Retinal pigment epithelial cell (primary cell): ENCODE measurements around the gene F10.

Experiments used
- DNase-seq: peaks from one replicate; pipeline ENCODE4 v3.0.0-alpha.2; 2010; ENCODE audit warnings: low read depth
- H3K4me3 ChIP-seq: 2 replicates; pipeline ENCODE4 v1.5.1; 2011; ENCODE audit warnings: mild to moderate bottlenecking, low read length, control low read depth, moderate library complexity
- TF ChIP-seq, protein P1 (sequence below): conservative IDR thresholded peaks from 2 replicates; pipeline ENCODE4 v1.5.1; 2011; ENCODE audit warnings: low read depth, low read length, control low read depth, inconsistent platforms

The F10 gene

DNA sequence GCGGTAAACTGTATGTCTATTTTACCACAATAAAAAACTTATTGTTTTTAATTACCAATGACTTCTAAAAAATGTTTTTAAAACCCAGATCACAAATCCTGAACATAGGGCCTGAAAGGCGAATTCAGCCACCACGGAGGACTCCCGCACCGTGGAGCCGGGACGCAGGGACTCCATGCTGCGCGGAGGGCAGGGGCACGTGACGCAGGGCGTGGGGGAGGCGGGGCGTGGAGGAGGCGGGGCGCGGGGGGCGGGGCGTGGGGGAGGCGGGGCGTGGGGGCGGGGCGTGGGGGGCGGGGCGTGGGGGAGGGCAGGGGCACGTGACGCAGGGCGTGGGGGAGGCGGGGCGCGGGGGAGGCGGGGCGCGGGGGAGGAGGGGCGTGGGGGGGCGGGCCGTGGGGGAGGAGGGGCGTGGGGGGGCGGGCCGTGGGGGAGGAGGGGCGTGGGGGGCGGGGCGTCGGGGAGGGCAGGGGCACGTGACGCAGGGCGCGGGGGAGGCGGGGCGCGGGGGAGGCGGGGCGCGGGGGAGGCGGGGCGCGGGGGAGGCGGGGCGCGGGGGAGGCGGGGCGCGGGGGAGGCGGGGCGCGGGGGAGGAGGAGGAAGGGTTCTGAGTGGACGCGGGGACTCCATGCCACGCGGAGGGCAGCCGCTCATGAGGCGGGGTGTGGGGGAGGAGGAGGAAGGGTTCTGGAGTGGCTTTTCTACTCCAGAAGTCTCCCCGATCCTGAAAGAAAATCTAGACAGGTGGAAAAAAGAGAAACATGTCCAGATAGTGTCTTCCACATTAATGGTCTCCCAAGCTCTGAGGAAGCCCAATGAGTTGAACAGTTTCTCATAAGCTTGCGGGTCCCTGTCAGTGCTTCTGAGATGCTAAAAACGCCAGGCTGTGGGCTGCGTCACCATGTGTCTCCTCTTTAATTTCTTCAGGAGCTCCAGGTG is 31.5 kb downstream of the F10 start:
- TF ChIP-seq, protein P1, sequence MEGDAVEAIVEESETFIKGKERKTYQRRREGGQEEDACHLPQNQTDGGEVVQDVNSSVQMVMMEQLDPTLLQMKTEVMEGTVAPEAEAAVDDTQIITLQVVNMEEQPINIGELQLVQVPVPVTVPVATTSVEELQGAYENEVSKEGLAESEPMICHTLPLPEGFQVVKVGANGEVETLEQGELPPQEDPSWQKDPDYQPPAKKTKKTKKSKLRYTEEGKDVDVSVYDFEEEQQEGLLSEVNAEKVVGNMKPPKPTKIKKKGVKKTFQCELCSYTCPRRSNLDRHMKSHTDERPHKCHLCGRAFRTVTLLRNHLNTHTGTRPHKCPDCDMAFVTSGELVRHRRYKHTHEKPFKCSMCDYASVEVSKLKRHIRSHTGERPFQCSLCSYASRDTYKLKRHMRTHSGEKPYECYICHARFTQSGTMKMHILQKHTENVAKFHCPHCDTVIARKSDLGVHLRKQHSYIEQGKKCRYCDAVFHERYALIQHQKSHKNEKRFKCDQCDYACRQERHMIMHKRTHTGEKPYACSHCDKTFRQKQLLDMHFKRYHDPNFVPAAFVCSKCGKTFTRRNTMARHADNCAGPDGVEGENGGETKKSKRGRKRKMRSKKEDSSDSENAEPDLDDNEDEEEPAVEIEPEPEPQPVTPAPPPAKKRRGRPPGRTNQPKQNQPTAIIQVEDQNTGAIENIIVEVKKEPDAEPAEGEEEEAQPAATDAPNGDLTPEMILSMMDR: no peak
- no peak for DNase-seq
- H3K4me3 ChIP-seq: peak overlapping the region; percentile 44

DNA sequence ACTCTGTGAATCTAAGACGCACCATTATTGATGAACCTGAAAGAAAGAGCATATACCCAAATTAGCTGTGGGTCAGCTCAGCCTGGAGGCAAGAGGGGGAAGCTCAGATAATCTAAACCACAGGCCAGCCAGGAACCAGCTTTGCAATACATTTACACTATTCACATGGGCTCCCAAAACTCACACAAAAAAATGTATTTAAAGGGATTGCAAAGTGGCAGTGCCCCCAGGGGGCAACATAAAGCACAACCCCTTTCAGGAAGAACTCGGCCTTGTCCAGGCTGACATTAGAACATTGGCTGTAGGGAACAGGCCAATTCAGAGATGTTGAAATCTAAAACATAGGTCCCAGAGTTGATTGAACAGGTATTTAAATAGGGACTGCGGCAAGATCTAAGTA is 32.6 kb downstream of the F10 start:
- H3K4me3 ChIP-seq: no peak overlapping the region
- TF ChIP-seq, protein P1: peak; percentile 5
- DNase-seq: no peak

DNA sequence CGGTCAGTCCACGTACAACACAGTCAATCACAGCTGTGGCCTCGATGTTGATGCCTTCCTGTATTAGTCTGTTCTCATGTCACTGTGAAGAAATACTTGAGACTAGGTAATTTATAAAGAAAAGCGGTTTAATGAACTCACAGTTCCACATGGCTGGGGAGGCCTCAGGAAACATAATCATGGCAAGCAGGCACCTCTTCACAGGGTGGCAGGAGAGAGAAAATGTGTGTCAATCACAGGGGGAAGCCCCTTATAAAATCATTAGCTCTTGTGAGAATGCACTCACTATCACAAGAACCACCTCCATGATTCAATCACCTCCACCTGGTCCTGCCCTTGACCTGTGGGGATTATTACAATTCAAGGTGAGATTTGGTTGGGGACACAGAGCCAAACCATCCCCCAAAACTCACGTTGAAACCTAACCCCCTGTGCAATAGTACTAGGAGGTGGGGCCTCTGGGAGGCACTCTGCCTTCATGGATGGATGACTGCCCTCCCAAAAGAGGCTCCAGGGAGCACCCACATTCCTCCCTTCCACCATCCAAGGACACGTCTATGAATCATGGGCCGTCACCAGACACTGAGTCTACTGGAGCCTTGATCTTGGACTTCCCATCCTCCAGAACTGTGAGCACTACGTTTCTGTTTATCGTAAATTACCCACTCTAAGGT is 33.5 kb downstream of the F10 start:
- DNase-seq: no peak
- no peak overlapping the region for H3K4me3 ChIP-seq
- TF ChIP-seq, protein P1: no peak

DNA sequence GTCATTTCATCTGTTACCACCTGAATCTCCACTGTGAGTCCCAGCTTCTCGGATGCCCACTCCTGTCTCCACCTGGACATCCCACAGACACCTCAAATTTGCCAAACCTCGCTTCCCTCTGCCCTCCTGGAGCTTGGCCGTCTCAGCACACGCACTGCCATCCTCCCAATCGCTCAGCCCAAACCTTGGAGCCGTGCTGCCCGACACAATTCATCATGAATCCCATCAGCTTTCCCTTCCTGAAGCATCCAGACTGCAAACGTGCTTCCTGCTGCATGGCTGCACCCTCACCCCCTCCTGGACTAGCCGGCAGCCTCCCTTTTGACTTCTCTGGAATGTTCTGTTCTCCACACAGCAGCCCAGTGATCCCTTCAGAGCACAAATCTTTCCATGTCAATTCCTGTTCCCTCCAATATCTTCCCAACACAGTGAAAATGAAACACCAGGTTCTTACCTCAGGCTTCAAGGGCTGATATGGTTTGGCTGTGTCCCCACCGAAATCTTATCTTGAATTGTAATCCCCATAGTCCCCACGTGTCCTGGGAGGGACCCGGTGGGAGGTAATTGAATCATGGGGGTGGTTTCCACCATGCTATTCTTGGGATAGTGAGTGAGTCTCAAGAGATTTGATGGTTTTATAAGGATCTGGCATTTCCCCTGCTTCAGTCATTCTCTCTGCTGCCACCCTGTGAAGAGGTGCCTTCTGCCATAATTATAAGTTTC is 34.8 kb downstream of the F10 start:
- no peak overlapping the region for H3K4me3 ChIP-seq
- no peak for DNase-seq

DNA sequence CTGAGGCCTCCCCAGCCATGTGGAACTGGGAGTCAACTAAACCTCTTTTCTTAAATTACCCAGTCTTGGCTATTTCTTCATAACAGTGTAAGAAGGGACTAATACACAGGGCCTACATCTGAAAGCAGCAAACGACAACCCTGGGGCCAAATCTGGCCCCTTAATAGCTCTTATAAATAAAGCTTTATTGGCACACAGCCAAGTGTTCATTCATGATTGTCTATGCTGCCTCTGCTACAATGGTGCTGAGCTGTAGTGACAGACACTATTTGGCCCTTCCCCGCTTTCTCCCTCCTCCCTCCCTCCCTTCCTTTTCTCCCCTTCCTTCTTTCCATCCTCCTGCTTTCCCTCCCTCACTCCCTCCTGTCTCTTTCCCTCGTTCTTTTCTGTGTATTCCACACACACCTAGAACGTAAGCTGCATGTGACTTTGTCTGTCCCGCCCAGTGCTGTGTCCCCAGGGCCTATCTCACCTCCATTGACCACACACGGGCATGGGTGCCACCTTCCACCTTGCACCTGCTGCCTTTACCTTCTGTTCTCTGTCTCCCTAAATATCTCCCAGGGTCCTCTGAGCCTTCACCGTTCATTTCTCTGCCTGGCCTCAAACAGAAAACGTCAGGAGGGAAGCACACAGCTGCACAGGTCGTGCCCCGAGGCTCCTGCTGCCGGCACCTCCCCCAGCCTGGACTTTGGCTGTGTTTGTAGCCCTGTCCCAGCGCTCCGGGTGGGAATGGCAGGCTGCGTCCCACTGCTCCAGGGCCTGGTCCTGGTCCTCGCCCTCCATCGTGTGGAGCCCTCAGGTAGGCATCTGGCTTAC is 35.5 kb downstream of the F10 start, which contains the start of gene PROZ:
Gene PROZ, plus strand, starts transcription at position 720 of the 819 bp plus-strand sequence. Its CDS starts 13 bp downstream, at position 733.
- TF ChIP-seq, protein P1: no peak
- DNase-seq: no peak
- H3K4me3 ChIP-seq: no peak within 1 kb of the TSS

More for the DNA sequence above, 34.8 kb downstream of the F10 start:
- TF ChIP-seq, protein P1: no peak

DNA sequence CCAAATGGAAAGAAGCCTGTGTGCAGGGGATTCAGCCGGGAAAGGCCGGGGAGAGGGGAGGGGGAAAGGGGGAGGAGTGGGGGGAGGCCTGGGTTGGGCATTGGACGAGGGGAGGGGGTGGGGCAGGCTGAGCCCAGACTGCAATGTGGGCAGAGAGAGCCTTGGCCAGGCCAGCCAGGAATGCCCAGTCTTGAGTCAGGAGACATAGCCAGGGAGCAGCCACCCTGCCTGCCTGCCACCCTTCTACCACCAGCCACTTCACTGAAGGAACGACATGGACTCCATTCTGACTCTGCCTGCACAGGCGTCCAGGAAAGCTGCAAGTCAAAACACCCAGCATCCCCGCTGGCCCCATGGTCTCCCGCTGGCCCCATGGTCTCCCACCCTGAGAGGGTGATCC is 36.3 kb downstream of the F10 start:
- no peak overlapping the region for H3K4me3 ChIP-seq
- DNase-seq: no peak
- TF ChIP-seq, protein P1: no peak
